ENCODE results near the gene LRRC8B. TPM values are rescaled to one million over a fixed set of nuclear protein-coding genes. Genes with fewer than 3 reads are reported as not detected.

The LRRC8B gene
- total RNA-seq, 4 donors from 2014 or later = 27.1 to 48.0 (median 35.1) TPM

GRCh38 chr1:89483757-89484077 lies 40.9 kb upstream of the LRRC8B start:
- H3K27me3 ChIP-seq = no peaks in the 10 kb centered on the region
- no peaks in the 10 kb centered on the region for H3K36me3 ChIP-seq
- H3K4me1 ChIP-seq = peaks cover 0 to 6% (median 0%) of the 10 kb centered on the region in 4 donors
- no peak for DNase-seq (ENCODE audit: low spot score in 2 of 2)
- TF ChIP-seq CTCF (IDR thresholded peaks at IDR 0.05) = no peak
- TF ChIP-seq POLR2A (IDR thresholded peaks at IDR 0.05) = no peak
- no peak for TF ChIP-seq EP300 (IDR thresholded peaks at IDR 0.05)
- H3K9me3 ChIP-seq = peaks cover 0 to 6% (median 0%) of the 10 kb centered on the region in 4 donors
- H3K4me3 ChIP-seq = no peak overlapping the region
- H3K27ac ChIP-seq = no peak overlapping the region
- WGBS, 2 donors = 84 to 91% methylated on average over 1 of the region's 1 CpG

DNA sequence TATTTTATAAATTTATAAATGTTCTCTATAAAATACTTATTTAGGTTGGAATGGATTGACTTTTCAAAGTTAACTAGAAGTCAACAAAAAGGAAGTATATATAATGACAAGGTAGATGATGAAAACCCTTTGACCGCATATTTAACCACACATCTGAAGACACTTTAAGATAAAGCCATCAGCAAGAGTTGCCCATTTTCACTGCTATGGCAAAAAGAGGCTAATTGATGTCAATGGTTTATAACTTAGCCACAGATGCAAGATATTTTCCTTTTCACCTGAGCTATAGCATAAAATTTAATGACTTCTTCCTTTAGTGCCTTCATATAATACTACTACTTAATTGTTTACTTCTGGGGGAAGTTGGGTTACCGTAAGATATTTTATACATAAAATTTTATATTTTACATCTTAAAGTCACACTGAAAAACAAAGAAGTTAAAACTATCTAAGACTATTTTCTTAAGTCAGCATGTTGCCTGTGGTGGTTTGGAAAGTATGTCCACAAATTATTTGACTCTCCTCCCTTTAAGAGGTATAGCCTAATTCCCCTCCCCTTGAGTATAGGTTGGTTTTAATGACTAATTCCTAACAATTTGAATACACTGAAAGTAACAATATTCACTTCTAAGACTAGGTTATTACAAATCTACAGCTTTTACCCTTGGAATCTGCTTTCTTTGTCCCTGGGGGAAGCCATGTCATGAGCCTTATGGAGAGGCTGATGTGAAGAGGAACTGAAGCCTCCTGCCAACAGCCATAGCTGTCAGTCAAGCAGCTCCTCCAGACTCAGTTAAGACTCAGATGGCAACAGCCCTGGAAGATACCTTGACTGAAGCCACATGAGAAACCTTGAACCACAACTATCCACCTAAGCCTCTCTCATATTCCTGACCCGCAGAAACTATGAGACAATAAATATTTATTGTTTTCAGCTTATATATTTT lies 40.3 kb upstream of the LRRC8B start:
- Histone ChIP-seq H3K36me3 (no peaks in the 10 kb centered on the region), H3K4me1 (peaks cover 0 to 6% (median 0%) of the 10 kb centered on the region in 4 donors), H3K4me3 (no peak overlapping the region), H3K27ac (no peak overlapping the region), H3K27me3 (no peaks in the 10 kb centered on the region), H3K9me3 (peaks cover 0 to 6% (median 0%) of the 10 kb centered on the region in 4 donors)
- TF ChIP-seq EP300 (IDR thresholded peaks at IDR 0.05) (no peak), CTCF (IDR thresholded peaks at IDR 0.05) (no peak), POLR2A (IDR thresholded peaks at IDR 0.05) (no peak)
- WGBS, 2 donors = 60% methylated on average over 3 of the region's 3 CpGs
- no peak for DNase-seq (ENCODE audit: low spot score in 2 of 2)

DNA sequence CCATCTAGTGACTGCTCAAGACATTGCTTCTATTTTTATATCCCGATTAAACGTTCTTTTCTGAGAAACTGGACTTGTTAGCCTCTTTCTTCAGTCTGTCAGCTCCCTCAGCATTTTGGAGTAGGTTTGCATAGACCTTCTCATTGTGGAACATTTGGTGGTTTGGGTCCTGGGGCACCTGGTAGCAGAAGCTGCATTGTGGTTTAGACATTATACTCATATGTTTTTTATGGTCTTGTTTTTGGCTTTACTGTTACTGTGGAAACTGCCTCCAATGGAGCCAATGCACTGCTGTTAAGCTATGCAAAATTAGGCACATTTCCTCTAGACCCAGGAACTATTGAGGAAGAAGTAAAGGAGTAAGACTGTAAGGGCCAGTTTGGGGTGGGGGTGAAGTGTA lies 36.7 kb upstream of the LRRC8B start:
- TF ChIP-seq POLR2A (IDR thresholded peaks at IDR 0.05) (no peak), EP300 (IDR thresholded peaks at IDR 0.05) (no peak), CTCF (IDR thresholded peaks at IDR 0.05) (no peak)
- Histone ChIP-seq H3K36me3 (no peaks in the 10 kb centered on the region), H3K27me3 (no peaks in the 10 kb centered on the region), H3K9me3 (no peaks in the 10 kb centered on the region), H3K27ac (no peak overlapping the region), H3K4me1 (peaks cover 0 to 5% (median 0%) of the 10 kb centered on the region in 4 donors), H3K4me3 (no peak overlapping the region)
- 75 to 83% methylated on average over 2 of the region's 2 CpGs for WGBS, 2 donors
- DNase-seq (ENCODE audit: low spot score in 2 of 2) = no peak

- DNase-seq (ENCODE audit: low spot score in 2 of 2) = no peak
- no peaks in the 10 kb centered on the region for H3K4me1 ChIP-seq
- no peaks in the 10 kb centered on the region for H3K27me3 ChIP-seq
- TF ChIP-seq EP300 (IDR thresholded peaks at IDR 0.05) (no peak), POLR2A (IDR thresholded peaks at IDR 0.05) (no peak), CTCF (IDR thresholded peaks at IDR 0.05) (no peak)
- H3K9me3 ChIP-seq = no peaks in the 10 kb centered on the region
- no peak overlapping the region for H3K27ac ChIP-seq
- no peaks in the 10 kb centered on the region for H3K36me3 ChIP-seq
- 71 to 79% methylated on average over 2 of the region's 2 CpGs for WGBS, 2 donors
- no peak overlapping the region for H3K4me3 ChIP-seq
Observed at GRCh38 chr1:89489047-89489729, 35.4 kb upstream of the LRRC8B start.

DNA sequence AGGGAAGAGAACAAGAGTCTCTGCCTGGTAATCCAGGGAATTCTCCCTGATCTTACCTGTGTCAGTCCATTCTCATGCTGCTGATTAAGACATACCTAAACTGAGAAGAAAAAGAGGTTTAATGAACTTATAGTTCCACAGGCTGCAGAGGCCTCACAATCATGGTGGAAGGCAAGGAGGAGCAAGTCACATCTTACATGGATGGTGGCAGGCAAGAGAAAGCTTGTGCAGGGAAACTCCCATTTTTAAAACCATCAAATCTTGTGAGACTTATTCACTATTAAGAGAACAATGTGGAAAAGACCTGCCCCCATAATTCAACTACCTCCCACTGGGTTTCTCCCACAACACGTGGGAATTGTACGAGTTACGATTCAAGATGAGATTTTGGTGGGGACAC lies 34.2 kb upstream of the LRRC8B start:
- Histone ChIP-seq H3K9me3 (no peaks in the 10 kb centered on the region), H3K36me3 (no peaks in the 10 kb centered on the region), H3K4me3 (no peak overlapping the region), H3K27me3 (no peaks in the 10 kb centered on the region), H3K27ac (no peak overlapping the region), H3K4me1 (no peaks in the 10 kb centered on the region)
- no peak for DNase-seq (ENCODE audit: low spot score in 2 of 2)
- 76 to 98% methylated on average over 3 of the region's 3 CpGs for WGBS, 2 donors
- TF ChIP-seq CTCF (IDR thresholded peaks at IDR 0.05) (no peak), EP300 (IDR thresholded peaks at IDR 0.05) (no peak), POLR2A (IDR thresholded peaks at IDR 0.05) (no peak)
